HG03039 (cell line): ENCODE results near the gene ELFN2.

ENCODE experiments used
- ATAC-seq: cut with Tn5 transposase; IDR thresholded peaks from one replicate; pipeline ENCODE4 v1.9.1; 2021; ENCODE audit warnings: mild to moderate bottlenecking, moderate library complexity; ENCODE audit not compliant: unreplicated experiment

Gene ELFN2

DNA sequence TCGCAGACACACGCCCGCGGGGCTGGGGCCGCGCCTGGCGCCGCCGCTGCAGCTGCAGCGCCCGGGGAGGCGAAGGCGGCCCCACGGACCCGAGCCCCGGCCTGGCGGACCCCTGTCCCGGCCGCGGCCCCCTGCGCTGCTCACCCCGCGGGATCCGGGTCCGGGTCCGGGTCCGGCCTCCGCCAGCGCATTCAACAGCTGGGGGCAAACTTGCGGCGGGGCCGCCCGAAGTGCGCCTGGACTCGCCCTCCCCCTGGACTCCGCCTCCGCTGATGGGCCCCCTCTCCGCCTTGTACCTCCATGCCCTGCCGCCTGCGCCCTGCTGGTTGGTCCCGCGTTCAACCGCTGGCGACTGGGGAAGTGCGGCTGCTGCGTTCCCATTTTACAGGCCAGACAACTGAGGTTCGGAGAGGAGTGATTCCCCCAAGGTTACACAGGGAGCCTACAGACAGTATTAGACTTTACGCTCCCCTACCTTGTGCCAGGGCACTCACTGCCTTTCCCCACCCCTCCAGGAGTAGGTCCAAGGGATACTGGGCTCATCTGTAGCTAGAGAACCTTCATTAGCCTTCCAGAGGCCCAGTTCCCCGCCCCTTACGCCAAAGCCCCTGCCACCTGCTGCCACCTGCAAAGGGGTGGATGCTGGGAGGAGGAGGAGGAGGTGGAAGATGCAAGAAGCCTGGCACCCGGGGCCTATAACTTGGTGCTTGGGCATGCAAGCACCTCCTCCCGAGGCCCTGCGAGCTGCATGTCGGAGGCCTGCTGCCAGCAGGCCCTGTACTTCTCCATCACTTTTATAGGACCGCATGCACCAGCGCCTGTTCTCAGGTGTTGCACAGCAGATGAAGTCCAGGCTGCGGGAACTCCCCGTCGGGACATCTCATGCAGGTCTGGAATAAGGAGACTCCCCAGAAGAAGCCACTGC is 694 bp upstream of the ELFN2 start:
- ATAC-seq: no peak

- ATAC-seq: no peak
Measured at GRCh38 chr22:37426706-37427134, 559 bp downstream of the ELFN2 start.

GRCh38 chr22:37425800-37426705 is 1.2 kb downstream of the ELFN2 start:
- ATAC-seq: no peak

DNA sequence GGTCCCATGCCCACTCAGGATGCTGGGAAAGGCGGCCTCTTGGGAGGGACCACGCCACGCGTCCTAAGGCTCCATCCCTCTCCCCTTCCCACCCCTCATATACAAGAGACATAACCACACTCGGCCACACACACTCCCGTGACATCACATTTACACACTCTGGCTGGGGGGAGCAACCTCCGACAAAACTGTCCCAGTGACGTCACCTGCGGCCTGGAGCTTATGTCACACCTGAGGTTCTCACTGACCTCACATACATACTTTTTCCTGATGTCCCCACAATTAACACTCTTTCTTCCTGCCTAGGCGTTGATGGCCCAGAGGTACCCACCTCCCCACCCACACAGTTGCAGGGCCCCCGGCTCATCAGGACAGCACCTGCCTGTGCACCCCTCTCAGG is 1.9 kb downstream of the ELFN2 start:
- no peak for ATAC-seq

GRCh38 chr22:37423283-37423682 is 4.0 kb downstream of the ELFN2 start:
- ATAC-seq: no peak

GRCh38 chr22:37421468-37421877 is 5.8 kb downstream of the ELFN2 start:
- no peak for ATAC-seq

- no peak for ATAC-seq
Measured at GRCh38 chr22:37420686-37421467, 6.4 kb downstream of the ELFN2 start.

DNA sequence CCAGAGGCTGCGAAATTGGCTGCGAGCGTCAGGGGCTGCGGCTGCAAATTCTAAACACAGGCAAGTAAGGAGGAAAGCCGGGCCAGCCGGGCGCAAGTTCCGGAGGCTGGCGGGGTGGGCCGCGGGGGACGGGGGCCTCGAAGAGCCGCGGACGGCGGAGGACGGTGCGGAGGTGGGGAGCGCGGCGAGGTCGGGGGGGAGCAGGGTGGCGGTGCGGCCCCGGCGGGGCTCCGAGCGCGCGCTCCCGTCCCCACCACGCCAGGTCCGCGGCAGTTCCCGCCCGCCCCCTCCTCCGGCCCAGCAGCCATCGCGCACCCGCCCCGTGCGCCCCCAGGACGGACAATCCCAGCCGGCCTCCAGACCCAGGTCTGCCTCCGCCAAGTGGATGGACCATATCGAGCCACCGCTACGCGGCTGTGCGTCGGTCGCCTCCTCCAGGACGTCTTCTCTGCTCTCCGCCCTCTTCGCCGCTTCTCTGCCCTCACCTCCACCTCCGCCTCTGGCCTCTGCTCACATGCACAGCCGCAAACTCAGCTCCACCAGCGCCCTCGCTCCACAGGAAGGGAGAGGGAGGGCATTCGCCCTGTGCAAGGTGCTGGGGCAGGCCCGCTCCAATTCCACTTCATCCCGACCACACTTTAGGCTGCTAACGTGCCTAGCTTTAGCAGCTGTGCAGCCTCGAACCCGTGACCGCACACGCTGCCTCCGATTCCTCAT is 7.2 kb downstream of the ELFN2 start:
- ATAC-seq: no peak

- no peak for ATAC-seq
Measured at GRCh38 chr22:37419370-37419968, 7.8 kb downstream of the ELFN2 start.

GRCh38 chr22:37418627-37419369 is 8.5 kb downstream of the ELFN2 start:
- no peak for ATAC-seq

DNA sequence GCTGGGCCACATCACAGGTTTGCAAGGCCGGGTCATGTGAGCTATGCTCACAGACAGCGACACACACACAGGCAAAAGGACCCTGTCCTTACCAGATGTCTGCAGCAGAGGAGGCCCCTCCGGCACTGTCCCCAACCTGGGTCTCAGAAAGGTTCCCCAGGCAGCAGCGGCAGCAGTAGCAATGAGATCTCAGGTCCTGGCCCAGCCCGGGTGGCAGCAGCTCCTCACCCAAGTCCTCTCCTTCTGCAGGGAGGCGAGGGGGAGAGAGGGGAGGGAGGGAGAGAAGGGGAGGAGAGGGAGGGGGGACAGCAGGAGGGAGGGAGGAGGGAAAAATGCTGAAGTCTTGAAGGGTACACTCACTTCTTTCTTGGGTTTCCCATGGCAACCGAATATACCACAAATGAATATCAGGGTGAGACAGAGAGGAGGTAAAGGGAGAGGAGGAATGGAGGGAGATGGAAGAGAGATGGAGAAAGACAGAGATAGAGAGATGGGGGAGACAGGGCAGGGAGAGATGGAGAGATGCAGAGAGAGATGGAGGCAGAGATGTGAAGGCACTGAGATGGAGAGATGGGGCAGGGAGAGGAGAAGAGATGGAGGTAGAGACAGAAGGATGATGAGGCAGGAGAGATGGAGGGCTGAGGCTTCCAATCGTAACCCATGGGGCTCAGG is 9.5 kb downstream of the ELFN2 start:
- no peak for ATAC-seq

DNA sequence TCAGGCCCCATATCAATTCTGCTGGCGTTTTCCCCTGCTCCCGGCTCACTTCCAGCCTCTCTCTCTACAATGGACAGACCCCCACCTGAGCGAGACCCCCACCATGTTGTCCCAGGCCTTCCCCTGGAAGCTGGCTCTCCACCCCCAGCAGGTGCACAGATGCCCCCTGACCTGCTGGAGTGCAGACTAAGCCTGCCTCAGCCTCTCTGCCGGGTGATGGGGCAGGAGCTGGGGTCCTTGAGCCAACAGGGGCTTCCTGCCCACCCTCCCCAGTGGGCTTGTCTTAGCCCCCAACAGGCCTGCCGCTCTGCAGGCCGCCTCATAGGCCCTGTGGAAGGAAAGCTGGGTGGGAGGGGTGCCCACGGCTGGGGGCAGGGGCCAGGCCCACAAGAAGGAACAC is 10.0 kb downstream of the ELFN2 start:
- no peak for ATAC-seq

DNA sequence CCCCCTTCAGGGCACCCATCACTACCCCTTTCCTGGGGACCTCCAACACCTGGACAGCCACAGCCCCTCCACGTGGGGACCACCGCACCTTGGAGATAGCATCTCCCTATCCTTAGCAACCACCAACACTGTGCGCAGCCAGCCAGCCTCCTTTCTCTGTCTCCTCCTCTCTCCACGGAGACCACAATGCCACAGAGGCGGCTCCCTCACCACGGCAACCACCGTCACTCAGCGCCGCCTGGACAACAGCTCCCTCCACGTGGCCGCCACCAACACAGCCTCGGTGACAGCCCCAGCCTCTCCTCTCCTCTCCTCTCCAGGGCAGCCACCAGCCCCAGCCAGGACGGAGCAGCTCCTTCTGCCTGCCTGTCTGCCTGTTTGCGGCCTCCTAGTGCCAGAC is 10.5 kb downstream of the ELFN2 start:
- no peak for ATAC-seq

- ATAC-seq: no peak
Measured at GRCh38 chr22:37416389-37416788, 10.9 kb downstream of the ELFN2 start.

DNA sequence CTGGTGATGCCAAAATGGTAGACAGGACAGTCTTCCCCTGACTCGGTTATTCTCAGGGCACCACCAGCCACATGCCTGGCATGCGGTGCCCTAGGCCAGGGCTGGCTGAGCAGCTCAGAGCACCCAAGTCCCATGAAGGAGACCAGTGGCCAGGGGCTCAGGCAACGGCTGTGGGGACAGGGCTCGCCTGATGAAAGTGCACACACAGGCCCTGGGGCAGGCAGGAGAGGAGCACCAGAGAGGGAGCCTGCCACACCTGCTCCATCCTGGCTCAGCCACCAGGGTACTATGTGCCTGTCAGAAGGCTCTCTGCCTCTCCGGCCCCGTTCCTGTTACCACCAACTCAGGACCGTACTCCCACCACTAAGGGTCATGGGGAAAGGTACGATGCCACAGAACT is 12.1 kb downstream of the ELFN2 start:
- ATAC-seq: no peak

GRCh38 chr22:37414288-37414687 is 13.0 kb downstream of the ELFN2 start:
- no peak for ATAC-seq

- no peak for ATAC-seq
Measured at GRCh38 chr22:37413546-37413945, 13.7 kb downstream of the ELFN2 start.

DNA sequence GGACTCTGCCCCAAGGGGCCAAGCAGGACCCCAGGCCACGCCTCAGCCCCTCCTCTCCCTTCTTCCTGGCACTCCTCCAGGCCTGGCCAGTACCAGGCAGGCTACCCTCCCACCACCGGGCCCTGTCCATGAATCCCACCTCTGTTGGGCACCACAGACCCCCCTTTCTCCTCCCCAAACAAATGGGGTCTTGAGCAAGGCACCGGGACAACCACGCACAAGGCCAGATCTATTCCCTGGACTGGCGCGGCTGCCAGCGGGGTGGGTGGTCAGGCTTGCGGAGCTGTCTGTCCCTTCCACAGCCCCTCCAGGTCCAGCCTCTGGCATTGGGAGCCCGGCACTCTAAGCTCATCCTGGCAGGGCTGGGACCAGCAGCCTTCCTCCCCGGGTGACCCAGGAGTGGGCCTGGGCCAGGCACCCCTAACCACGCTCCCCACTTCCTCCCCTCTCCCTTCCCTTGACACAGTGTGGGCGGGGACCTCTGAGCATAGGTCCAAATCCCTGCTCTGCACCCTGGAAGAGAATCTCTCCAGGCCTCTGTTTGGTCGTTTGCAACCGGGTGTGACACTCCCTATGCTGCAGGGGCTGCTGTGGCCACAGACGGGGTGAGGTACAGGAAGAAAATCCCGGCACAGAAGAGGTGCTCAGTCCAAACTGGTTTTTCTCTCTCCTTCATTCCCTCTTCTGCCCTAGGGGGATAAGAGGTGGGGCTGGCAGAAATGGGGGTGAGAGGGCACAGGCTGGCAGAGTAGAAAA is 14.6 kb downstream of the ELFN2 start:
- no peak for ATAC-seq
